ENCODE data around the gene TBC1D22A.

Gene TBC1D22A

GRCh38 chr22:47020166-47020565 is 257.7 kb downstream of the TBC1D22A start:
- no peak for TF ChIP-seq CTCF (IDR thresholded peaks at IDR 0.05; ENCODE audit: low read depth, low read length)
- no peak overlapping the region for H3K4me3 ChIP-seq (ENCODE audit: low read depth, low read length)
- H3K27me3 ChIP-seq (ENCODE audit: insufficient read depth, low read depth, severe bottlenecking) = no peaks in the 10 kb centered on the region
- no peak for DNase-seq
- no peaks in the 10 kb centered on the region for H3K36me3 ChIP-seq
- H3K27ac ChIP-seq = no peak overlapping the region
- peaks cover 10% of the 10 kb centered on the region for H3K9me3 ChIP-seq (ENCODE audit: severe bottlenecking)

- no peak for TF ChIP-seq CTCF (IDR thresholded peaks at IDR 0.05; ENCODE audit: low read depth, low read length)
- Histone ChIP-seq H3K27me3 (ENCODE audit: insufficient read depth, low read depth, severe bottlenecking) (no peaks in the 10 kb centered on the region), H3K9me3 (ENCODE audit: severe bottlenecking) (peaks cover 10% of the 10 kb centered on the region), H3K36me3 (no peaks in the 10 kb centered on the region), H3K27ac (no peak overlapping the region), H3K4me3 (ENCODE audit: low read depth, low read length) (no peak overlapping the region)
- no peak for DNase-seq
Measured at GRCh38 chr22:47021371-47022074, 259.1 kb downstream of the TBC1D22A start.

- Histone ChIP-seq H3K27ac (no peak overlapping the region), H3K27me3 (ENCODE audit: insufficient read depth, low read depth, severe bottlenecking) (no peaks in the 10 kb centered on the region), H3K36me3 (no peaks in the 10 kb centered on the region), H3K9me3 (ENCODE audit: severe bottlenecking) (peaks cover 10% of the 10 kb centered on the region), H3K4me3 (ENCODE audit: low read depth, low read length) (no peak overlapping the region)
- TF ChIP-seq CTCF (IDR thresholded peaks at IDR 0.05; ENCODE audit: low read depth, low read length) = no peak
- no peak for DNase-seq
Measured at GRCh38 chr22:47022075-47022473, 259.6 kb downstream of the TBC1D22A start.

GRCh38 chr22:47022475-47022874 is 260.0 kb downstream of the TBC1D22A start:
- H3K27ac ChIP-seq = no peak overlapping the region

GRCh38 chr22:47023871-47024270 is 261.4 kb downstream of the TBC1D22A start:
- no peak for TF ChIP-seq CTCF (IDR thresholded peaks at IDR 0.05; ENCODE audit: low read depth, low read length)
- Histone ChIP-seq H3K27me3 (ENCODE audit: insufficient read depth, low read depth, severe bottlenecking) (no peaks in the 10 kb centered on the region), H3K9me3 (ENCODE audit: severe bottlenecking) (peaks cover 10% of the 10 kb centered on the region), H3K4me3 (ENCODE audit: low read depth, low read length) (no peak overlapping the region), H3K27ac (no peak overlapping the region), H3K36me3 (no peaks in the 10 kb centered on the region)
- no peak for DNase-seq

More at GRCh38 chr22:47022475-47022874, 260.0 kb downstream of the TBC1D22A start:
- DNase-seq = no peak
- no peak for TF ChIP-seq CTCF (IDR thresholded peaks at IDR 0.05; ENCODE audit: low read depth, low read length)
- no peaks in the 10 kb centered on the region for H3K36me3 ChIP-seq
- H3K9me3 ChIP-seq (ENCODE audit: severe bottlenecking) = peaks cover 10% of the 10 kb centered on the region
- H3K4me3 ChIP-seq (ENCODE audit: low read depth, low read length) = no peak overlapping the region
- H3K27me3 ChIP-seq (ENCODE audit: insufficient read depth, low read depth, severe bottlenecking) = no peaks in the 10 kb centered on the region

- Histone ChIP-seq H3K27ac (no peak overlapping the region), H3K9me3 (ENCODE audit: severe bottlenecking) (no peaks in the 10 kb centered on the region), H3K36me3 (no peaks in the 10 kb centered on the region), H3K4me3 (ENCODE audit: low read depth, low read length) (no peak overlapping the region), H3K27me3 (ENCODE audit: insufficient read depth, low read depth, severe bottlenecking) (no peaks in the 10 kb centered on the region)
- no peak for TF ChIP-seq CTCF (IDR thresholded peaks at IDR 0.05; ENCODE audit: low read depth, low read length)
- no peak for DNase-seq
Measured at GRCh38 chr22:47027766-47028165, 265.3 kb downstream of the TBC1D22A start.
